Urothelium cell line (cell line): ENCODE data around the gene OBP2B.
A peak's percentile ranks its signal among the peaks of the same experiment; 100 is the strongest.
"Not testable (repeated sequence)": the region's sequence is repeated elsewhere in the genome, so short reads cannot be mapped to it uniquely, and the experiment has no call there.

Experiments used
- DNase-seq: peaks from one replicate; pipeline ENCODE4 v3.0.0; 2011; ENCODE audit warnings: low spot score, mixed read lengths
- FAIRE-seq: peaks from 2 replicates; lab custom pipeline; 2011; peaks lifted over from hg19 to GRCh38; lab: Jason Lieb, UNC

The OBP2B gene

DNA sequence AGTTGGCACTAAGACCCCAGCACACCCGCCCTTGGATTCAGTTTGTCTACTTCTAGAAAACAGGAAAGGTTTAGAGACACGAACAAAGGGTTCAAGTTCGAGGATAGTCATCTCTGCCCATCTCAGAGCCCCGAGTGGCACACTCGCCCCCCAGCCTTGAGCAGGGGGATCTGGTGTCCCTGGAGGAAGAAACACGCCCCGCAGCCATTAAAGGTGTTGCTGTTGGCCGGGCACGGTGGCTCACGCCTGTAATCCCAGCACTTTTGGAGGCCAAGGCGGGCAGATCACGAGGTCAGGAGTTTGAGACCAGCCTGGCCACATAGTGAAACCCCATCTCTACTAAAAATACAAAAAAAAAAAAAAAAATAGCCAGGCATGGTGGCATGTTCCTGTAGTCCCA is 39.4 kb downstream of the OBP2B start:
- FAIRE-seq, DNase-seq: not testable (repeated sequence)

DNA sequence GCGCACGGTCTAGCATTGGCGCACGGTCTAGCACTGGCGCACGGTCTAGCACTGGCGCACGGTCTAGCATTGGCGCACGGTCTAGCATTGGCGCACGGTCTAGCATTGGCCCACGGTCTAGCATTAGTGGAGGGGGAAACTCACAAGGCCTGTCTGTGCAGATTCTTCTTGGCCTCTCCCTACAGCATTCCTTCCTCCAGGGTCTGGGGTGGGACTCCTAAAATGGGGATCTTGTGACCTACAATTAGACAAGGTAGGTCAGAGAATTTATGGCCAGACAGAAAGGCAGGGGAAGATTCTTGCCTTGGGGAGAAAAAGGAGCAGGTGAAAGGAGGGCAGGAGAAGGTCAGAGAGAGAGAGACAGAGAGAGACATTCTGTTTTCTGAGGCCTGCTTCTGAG is 39.9 kb downstream of the OBP2B start:
- no peak for DNase-seq
- FAIRE-seq: no peak

DNA sequence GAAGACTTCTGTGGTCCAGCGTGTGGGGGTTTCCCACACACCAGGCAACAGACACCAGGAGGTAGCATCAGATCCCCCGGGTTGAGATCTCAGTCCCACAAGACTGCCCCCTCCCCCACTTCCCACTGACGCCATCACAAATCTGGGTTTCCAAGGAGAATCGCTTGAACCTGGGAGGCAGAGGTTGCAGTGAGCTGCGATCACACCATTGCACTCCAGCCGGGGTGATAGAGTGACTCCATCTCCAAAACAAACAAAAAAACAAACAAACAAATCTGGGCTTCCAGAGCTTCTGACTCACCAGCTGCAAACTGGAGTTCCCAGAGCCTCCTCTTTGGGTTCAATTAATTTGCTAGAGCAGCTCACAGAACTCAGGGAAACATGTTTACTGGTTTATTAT is 40.6 kb downstream of the OBP2B start:
- no peak for DNase-seq
- no peak for FAIRE-seq

DNA sequence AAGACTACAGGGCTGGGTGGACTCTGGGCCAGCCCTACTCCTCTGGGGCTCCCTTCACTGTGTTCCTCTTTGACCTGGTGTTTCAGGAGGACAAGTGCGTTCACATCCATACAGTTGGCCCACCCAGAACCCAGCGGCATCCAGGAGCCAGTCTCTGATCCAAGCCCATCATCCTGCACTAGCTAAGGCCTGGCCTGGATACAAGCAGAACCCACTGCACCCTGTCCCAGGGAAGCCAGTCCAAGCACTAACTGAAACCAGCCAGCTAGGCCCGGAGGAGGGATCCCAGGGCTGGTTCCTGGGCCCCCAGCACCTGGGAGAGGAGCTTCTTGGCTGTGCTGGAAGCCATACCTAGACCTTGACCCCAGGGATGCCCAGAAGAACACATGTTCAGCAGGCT is 41.3 kb downstream of the OBP2B start:
- DNase-seq: no peak
- FAIRE-seq: no peak

DNA sequence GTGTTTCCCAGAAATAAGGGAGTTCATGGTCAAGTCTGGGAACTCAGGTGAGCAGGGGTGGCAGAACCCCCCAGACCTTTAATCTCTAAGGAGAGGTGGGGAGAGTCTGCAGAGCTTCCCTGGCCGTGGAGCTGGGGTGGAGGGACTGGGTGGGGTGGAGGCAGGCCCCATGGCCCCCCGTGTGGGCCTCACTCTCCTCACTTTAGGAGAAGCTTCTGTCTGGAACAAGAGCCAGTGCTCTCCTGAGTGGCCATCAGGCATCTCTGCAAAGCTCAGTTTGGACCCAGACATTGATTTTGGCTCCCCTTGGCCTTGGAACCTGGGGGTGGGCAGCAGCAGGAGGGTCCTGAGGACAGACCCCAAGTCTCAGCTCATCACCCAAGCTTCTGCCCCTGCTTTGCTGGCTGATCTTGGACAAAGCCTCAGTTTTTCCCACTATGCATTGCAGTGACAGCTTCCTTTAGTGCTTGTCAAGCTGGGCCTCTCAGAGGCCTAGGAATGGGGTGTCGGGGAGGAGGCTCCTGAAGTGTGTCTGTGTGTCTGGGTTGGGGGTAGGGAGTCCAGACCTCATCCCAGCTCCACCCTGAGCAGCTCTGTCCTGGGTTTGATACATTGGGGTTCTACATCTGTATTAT is 41.8 kb downstream of the OBP2B start:
- no peak for DNase-seq

DNA sequence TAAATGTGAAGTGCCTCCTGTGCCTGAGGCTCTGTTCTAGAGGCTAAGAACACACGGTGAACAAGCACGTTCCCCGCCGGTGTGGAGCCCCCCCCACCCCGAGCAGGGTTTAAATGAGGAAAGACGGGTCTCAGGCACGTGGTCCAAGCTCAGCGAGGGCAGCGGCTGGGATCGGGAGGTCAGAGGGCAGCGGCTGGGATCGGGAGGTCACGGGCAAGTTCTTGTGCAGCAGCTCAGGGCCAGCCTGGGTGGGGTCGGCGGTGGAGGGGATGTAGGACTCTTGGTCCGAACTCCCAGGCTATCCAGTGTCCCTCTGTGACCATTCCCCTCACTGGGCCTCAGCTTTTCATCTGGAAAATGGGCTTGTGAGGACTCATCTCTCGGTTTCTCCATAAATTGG is 42.7 kb downstream of the OBP2B start:
- FAIRE-seq (no peak), DNase-seq (no peak)

More for the DNA sequence above, 41.8 kb downstream of the OBP2B start:
- no peak for FAIRE-seq

DNA sequence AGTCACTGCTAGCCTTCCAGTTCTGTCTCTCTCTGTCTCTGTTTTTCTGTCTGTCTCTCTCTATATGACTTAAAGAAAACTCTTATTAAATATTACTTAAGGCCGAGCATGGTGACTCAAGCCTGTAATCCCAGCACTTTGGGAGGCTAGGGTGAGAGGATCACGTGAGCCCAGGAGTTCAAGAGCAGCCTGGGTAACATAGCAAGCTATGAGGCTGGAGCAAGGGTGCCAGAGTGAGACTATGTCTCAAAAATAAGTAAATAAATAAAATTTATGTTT is 43.7 kb downstream of the OBP2B start:
- DNase-seq (no peak), FAIRE-seq (no peak)

DNA sequence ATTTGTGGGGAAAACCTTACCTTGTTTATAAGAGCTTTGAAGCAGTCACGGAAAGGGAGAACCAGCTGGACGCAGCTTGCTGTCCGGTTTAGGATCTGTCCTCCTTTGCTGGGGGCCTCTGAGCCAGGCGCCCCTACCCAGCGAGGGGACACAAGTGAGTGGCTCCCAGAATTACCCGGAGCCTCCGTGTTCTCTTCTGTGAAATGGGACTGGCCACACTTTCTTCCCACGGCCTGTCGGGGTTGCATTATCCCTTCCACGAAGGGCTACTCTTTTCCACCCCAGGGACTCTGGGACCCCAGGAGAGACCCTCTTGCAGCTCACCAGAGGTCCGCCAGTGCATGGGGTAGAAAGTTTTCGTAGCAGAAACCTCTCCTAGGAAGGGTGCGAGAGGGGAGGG is 44.9 kb downstream of the OBP2B start:
- FAIRE-seq: no peak
- no peak for DNase-seq

DNA sequence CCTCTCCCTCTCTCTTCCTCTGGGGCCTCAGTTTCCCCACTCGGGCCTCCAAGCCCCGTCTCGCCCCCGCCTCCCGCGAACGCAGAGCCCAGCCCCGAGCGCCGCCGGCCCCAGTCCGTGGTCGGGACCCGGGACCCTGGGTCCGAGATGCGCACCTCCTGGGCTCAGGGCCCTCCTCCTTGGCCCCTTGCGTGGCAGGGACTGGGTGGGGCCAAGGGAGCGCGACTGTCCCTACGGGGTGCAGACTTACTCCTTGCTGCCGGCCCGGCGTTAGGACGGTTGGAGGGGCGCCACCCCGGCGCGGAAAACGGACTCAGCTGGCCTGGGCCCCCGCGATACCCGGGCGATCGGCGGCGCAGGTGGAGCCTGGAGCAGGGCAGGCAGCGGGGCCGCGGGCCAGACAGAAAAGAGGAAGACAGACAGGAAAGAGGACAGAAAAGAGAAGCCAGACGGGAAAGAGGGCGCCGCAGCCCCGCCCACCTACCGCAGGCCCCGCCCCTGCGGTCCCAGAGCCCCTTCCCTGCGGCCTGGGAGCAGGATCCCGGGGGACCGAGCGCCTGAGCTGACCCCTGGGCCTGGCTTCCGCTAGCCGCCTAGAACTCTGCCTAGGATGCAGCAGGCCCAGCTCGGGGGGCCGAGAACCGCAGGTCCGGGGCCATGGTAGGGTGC is 45.4 kb downstream of the OBP2B start, which contains the start of gene GBGT1:
Gene GBGT1, minus strand, starts transcription at position 411 of the 669 bp plus-strand sequence. CDS start 1,502 bp downstream, outside the sequence.
- FAIRE-seq (no peak), DNase-seq (peak; percentile 29)

DNA sequence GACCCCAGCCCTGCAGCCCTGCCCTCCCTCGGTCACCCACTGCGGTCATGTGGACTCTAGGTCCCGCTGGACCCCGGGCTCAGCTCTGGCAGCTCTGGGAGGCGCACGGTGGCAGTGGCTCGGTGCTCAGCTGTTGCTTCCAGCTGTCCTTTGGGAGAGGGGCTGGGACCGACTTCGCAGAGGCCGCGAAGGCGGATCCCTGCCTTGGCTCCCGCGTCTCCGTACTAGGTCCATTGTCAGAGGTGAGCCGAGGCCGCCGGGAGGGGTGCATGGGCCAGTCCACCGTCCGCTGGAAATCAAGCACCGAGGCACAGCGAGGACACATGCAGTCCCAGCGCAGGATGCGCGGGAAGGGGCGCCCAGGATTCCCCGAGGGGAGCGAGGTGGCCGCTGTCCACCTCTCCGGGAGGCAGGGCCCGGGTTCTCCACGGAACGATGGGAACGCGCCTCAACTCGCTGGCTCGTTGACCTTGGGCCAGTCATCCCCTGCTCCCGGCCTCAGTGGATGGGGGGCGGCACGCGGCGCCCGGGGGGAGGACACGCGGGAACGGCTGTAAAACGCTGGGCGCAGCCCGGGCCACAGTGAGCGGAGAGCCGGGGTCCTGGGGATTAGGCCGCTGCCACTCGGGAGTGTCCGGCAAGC is 46.1 kb downstream of the OBP2B start:
- DNase-seq: no peak
- no peak for FAIRE-seq

DNA sequence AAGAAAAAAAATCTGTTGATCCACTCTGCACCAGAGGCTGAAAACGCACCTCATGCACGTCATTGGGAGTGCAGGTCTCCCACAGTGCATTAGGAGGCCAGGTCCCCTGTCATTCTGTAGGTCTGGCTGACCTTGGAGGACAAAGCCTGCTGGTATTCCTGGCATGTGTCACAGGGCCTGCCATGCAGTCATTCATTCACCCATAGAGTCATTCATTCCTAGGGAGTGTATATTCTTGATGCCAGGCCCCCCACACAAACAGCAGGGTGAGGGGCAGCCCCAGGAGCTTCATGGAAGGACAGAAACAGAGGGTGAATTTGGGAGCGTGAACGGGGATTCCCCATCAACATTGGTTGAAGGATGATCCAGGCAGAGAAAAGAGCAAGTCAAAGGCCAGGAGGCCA is 47.5 kb downstream of the OBP2B start:
- no peak for DNase-seq
- no peak for FAIRE-seq

DNA sequence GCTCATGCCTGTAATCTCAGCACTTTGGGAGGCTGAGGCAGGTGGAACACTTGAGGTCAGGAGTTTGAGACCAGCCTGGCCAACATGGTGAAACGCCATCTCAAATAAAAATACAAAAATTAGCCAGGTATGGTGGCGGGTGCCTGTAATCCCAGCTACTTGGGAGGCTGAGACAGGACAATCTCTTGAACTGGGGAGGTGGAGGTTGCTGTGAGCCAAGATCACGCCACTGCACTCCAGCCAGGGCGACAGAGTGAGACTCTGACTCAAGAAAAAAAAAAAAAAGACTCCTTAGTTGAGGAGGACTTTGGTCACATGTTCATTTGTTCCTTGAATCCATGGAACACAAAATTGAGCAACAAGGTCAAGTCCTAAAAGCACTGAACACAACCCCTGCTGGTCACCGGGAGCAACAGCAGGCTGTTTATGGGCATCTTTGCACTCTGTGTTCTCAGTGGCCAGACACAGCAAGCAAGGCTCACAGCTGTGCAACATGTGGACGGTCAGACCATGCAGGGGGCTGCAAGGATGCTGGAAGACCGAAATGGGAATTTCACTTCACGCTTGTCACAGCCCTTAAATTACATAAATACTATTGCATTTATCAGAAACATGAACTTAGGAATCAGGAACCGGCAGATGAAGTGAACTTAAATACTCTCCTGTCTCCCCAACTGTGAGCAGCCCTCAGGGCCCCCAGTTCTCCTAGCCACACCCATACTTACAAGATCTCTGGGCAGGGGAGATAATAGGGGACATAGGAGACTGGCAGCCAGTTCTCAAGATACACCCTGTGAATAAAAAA is 48.1 kb downstream of the OBP2B start:
- FAIRE-seq (no peak), DNase-seq (peak; percentile 67)

DNA sequence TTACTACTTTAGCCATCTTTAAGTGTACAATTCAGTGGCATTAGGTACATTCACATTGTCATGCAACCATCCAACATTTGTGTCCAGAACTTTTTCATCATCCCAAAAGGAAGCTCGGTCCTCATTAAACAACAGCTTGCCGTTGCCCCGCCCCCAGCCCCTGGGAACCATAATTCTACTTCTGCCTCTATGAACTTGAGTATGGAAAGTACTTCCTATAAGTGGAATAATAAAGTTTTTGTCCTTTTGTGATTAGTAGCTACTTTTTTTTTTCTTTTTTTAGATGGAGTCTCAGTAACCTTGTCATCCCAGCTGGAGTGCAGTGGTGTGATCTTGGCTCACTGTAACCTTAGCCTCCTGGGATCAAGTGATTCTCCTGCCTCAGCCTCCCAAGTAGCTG is 50.4 kb downstream of the OBP2B start:
- no peak for DNase-seq
- no peak for FAIRE-seq
